Glutamatergic neuron (in vitro differentiated cells): Measurements from ENCODE around the gene PPFIA2. TPM values are rescaled to one million over a fixed set of nuclear protein-coding genes. Genes with fewer than 3 reads are reported as not detected.

Experiments used
- DNase-seq: peaks from one replicate; pipeline ENCODE4 v3.0.0; 2022
- H3K27ac Mint-ChIP-seq: one replicate; pipeline ENCODE4 v1.8.0; 2020; ENCODE audit warnings: mild to moderate bottlenecking, mixed read lengths, inconsistent platforms; ENCODE audit not compliant: unreplicated experiment
- H3K27me3 Mint-ChIP-seq: one replicate; pipeline ENCODE4 v1.8.0; 2020; ENCODE audit warnings: mild to moderate bottlenecking, moderate library complexity, mixed read lengths, inconsistent platforms; ENCODE audit not compliant: unreplicated experiment
- H3K36me3 Mint-ChIP-seq: one replicate; pipeline ENCODE4 v1.8.0; 2020; ENCODE audit warnings: mild to moderate bottlenecking, mixed read lengths, inconsistent platforms; ENCODE audit not compliant: unreplicated experiment
- H3K4me1 Mint-ChIP-seq: one replicate; pipeline ENCODE4 v1.8.0; 2020; ENCODE audit warnings: mild to moderate bottlenecking, low read depth, mixed read lengths, inconsistent platforms; ENCODE audit not compliant: unreplicated experiment
- H3K4me3 Mint-ChIP-seq: one replicate; pipeline ENCODE4 v1.8.0; 2020; ENCODE audit warnings: mild to moderate bottlenecking, mixed read lengths, inconsistent platforms; ENCODE audit not compliant: unreplicated experiment
- H3K9me3 Mint-ChIP-seq: one replicate; pipeline ENCODE4 v1.8.0; 2020; ENCODE audit warnings: mild to moderate bottlenecking, moderate library complexity, mixed read lengths, inconsistent platforms; ENCODE audit not compliant: unreplicated experiment
- total RNA-seq: library from RNA; stranded (reverse); fragmentation: NEBNext Ultra II Directional; extraction: Animal tissue kit (Norgen Biotek cat#: 25700); gene quantifications from one replicate; pipeline ENCODE4 v1.2.1, GENCODE V29; 2021; ENCODE audit not compliant: unreplicated experiment
- TF ChIP-seq, protein P1 (sequence below): fragments of 200-600 bp; sonication (generic); IDR thresholded peaks from one replicate; pipeline ENCODE4 v1.5.0; 2021; ENCODE audit not compliant: partially characterized antibody, unreplicated experiment

Gene PPFIA2
- total RNA-seq, 1 donor from 2014 or later: 31.1 TPM

DNA sequence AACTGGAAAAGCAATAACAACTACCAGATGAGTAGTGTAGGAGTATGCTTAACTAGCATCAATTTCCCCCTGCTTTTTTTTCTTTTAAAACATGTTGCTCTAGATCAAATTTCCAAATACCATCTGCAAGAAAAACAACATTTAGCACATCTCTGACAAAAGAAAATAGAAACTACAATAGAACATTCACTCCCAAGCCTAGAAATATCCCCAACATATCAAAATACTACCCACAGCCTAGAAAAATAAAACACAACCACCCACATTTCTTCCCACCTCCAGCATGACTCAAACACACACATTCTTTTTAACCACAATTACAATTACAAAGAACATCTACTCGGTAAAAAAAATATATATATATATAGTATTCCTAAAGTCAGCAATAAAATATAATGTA, 120.0 kb downstream of the PPFIA2 start:
- H3K27me3 Mint-ChIP-seq: no peaks in the 10 kb centered on the region
- no peaks in the 10 kb centered on the region for H3K4me1 Mint-ChIP-seq
- H3K4me3 Mint-ChIP-seq: no peak overlapping the region
- no peak for DNase-seq
- no peaks in the 10 kb centered on the region for H3K36me3 Mint-ChIP-seq
- no peaks in the 10 kb centered on the region for H3K9me3 Mint-ChIP-seq
- H3K27ac Mint-ChIP-seq: no peak overlapping the region
- TF ChIP-seq, protein P1, sequence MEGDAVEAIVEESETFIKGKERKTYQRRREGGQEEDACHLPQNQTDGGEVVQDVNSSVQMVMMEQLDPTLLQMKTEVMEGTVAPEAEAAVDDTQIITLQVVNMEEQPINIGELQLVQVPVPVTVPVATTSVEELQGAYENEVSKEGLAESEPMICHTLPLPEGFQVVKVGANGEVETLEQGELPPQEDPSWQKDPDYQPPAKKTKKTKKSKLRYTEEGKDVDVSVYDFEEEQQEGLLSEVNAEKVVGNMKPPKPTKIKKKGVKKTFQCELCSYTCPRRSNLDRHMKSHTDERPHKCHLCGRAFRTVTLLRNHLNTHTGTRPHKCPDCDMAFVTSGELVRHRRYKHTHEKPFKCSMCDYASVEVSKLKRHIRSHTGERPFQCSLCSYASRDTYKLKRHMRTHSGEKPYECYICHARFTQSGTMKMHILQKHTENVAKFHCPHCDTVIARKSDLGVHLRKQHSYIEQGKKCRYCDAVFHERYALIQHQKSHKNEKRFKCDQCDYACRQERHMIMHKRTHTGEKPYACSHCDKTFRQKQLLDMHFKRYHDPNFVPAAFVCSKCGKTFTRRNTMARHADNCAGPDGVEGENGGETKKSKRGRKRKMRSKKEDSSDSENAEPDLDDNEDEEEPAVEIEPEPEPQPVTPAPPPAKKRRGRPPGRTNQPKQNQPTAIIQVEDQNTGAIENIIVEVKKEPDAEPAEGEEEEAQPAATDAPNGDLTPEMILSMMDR: no peak

DNA sequence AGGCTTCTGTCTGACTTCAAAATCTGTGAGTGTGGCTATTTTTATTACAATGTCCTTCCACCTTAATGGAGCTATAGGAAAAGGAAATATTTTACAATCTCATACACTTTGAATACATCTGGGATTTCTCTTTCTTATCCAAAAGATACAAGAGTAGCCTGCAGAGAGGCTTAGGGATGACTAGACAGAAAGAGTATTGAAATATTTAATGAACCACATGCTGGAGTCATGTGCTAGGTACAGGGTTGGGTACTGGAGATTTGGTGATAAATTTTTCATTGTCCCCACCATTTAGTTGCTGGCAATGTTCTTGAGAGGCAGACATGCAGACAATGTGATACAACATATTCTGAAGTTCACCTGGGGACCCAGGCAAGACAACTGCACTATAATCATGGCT, 126.0 kb downstream of the PPFIA2 start:
- TF ChIP-seq, protein P1: no peak
- Mint-ChIP-seq H3K36me3 (no peaks in the 10 kb centered on the region), H3K9me3 (no peaks in the 10 kb centered on the region), H3K4me1 (no peaks in the 10 kb centered on the region), H3K27me3 (no peaks in the 10 kb centered on the region), H3K27ac (no peak overlapping the region), H3K4me3 (no peak overlapping the region)
- DNase-seq: no peak

DNA sequence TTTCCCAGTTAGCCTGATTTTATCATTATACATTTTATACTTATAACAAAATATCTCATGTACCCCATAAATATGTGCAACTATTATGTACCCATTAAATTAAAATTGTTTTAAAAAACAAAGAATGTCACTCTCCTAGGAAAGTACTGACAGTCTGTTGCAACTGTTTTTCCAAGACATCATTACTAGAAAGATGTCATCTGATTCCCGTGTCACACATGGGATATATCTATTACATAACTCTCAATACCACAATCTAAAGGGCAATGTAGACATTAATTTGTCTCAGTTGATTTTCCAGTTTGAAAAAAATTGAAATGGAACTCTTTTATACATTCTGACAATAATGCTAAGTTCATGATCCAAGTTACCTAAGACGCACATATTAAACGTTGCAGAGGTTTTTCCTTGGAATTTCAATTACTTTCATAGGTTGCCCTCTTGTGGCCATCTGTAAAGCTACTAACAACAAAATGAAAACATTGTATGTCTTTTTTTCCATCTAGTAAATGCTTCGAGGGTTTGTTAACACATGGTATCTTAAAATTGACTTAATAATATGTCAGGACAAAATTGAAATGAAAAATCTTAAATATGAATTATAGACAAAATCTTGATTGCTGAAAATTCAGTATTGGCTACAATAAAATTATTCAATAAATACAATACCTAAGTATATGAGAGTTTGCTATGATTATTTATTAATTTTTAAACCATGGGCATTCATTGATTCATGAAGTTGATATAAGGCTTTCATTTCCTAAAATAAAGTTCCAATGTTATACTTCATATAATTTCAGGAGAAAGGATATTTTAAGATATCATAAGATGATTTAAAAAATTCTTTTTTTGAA, 131.6 kb downstream of the PPFIA2 start:
- no peaks in the 10 kb centered on the region for H3K36me3 Mint-ChIP-seq
- no peak overlapping the region for H3K4me3 Mint-ChIP-seq
- TF ChIP-seq, protein P1: peak; percentile 83
- no peaks in the 10 kb centered on the region for H3K9me3 Mint-ChIP-seq
- no peaks in the 10 kb centered on the region for H3K4me1 Mint-ChIP-seq
- DNase-seq: no peak
- no peaks in the 10 kb centered on the region for H3K27me3 Mint-ChIP-seq
- no peak overlapping the region for H3K27ac Mint-ChIP-seq

DNA sequence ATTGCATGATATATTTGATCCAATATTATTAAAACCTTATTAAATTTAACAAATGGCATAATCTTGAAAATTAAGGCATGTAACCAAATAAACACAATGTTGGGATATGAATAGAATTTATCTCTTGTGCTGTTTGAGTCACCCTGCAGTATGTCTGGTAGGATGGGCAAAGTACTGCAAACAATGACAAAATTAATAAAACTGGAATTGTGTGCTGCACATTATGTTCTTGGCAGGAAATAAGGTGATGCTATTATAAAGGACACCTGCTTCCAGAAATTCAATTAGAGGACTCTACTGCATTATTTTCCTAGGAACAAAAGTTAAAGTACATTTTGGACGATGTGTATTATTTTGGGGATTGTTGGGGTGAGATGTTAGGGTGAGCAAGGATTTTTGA, 132.7 kb downstream of the PPFIA2 start:
- no peaks in the 10 kb centered on the region for H3K9me3 Mint-ChIP-seq
- no peak for DNase-seq
- no peaks in the 10 kb centered on the region for H3K27me3 Mint-ChIP-seq
- no peak overlapping the region for H3K4me3 Mint-ChIP-seq
- no peaks in the 10 kb centered on the region for H3K36me3 Mint-ChIP-seq
- H3K4me1 Mint-ChIP-seq: no peaks in the 10 kb centered on the region
- TF ChIP-seq, protein P1: no peak
- no peak overlapping the region for H3K27ac Mint-ChIP-seq

DNA sequence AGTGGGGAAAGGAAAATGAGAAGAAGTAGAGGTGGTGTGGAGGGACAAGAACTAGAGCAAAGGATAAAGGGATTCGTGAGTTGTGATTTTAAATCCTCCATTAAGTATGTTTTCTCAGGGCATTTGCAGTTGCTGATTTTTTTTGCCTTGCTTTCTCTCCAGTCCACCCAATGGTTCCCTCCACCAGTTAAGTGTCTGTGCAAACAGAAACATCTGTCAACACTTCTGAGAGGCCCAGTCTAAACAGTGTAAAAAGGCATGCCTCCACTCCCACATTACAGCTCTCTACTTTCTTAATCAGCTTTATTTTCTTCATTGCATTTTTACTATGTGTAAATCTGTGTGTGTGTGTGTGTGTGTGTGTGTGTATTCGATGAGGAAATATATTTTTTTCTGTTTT, 141.2 kb downstream of the PPFIA2 start:
- peaks cover 19% of the 10 kb centered on the region for H3K4me1 Mint-ChIP-seq
- DNase-seq: no peak
- H3K4me3 Mint-ChIP-seq: no peak overlapping the region
- TF ChIP-seq, protein P1: no peak
- H3K36me3 Mint-ChIP-seq: no peaks in the 10 kb centered on the region
- peak overlapping the region; percentile 57 for H3K27ac Mint-ChIP-seq
- H3K27me3 Mint-ChIP-seq: peaks cover 4% of the 10 kb centered on the region
- H3K9me3 Mint-ChIP-seq: peaks cover 4% of the 10 kb centered on the region
